HG02981 (cell line): ENCODE data around the gene COX4I1.
"Not testable (repeated sequence)": the region's sequence is repeated elsewhere in the genome, so short reads cannot be mapped to it uniquely, and the experiment has no call there.

ENCODE experiments used
- ATAC-seq: cut with Tn5 transposase; IDR thresholded peaks from one replicate; pipeline ENCODE4 v1.9.1; 2021; ENCODE audit warnings: mild to moderate bottlenecking, moderate library complexity; ENCODE audit not compliant: unreplicated experiment

The COX4I1 gene

GRCh38 chr16:85798283-85798776 is 1.2 kb upstream of the COX4I1 start:
- no peak for ATAC-seq

- ATAC-seq: peak; percentile 33
Measured at GRCh38 chr16:85798901-85799496, 496 bp upstream of the COX4I1 start.

- ATAC-seq: peak; percentile 20
Measured at GRCh38 chr16:85800321-85800669, 800 bp downstream of the COX4I1 start.

- no peak for ATAC-seq
Measured at GRCh38 chr16:85803570-85803969, 4.1 kb downstream of the COX4I1 start.

- ATAC-seq: no peak
Measured at GRCh38 chr16:85805442-85806045, 6.0 kb downstream of the COX4I1 start.

- ATAC-seq: no peak
Measured at GRCh38 chr16:85806539-85806938, 7.0 kb downstream of the COX4I1 start.

- not testable (repeated sequence) for ATAC-seq
Measured at GRCh38 chr16:85807340-85807739, 7.8 kb downstream of the COX4I1 start.

GRCh38 chr16:85808104-85808503 is 8.6 kb downstream of the COX4I1 start:
- not testable (repeated sequence) for ATAC-seq

- no peak for ATAC-seq
Measured at GRCh38 chr16:85808926-85809325, 9.4 kb downstream of the COX4I1 start.

- no peak for ATAC-seq
Measured at GRCh38 chr16:85809645-85810044, 10.2 kb downstream of the COX4I1 start.

GRCh38 chr16:85810097-85810741 is 10.7 kb downstream of the COX4I1 start:
- ATAC-seq: no peak

GRCh38 chr16:85810742-85811115 is 11.2 kb downstream of the COX4I1 start:
- no peak for ATAC-seq

GRCh38 chr16:85812031-85812807 is 12.7 kb downstream of the COX4I1 start:
- ATAC-seq: no peak

- ATAC-seq: no peak
Measured at GRCh38 chr16:85812811-85813700, 13.6 kb downstream of the COX4I1 start.

GRCh38 chr16:85816159-85816558 is 16.7 kb downstream of the COX4I1 start:
- no peak for ATAC-seq

- not testable (repeated sequence) for ATAC-seq
Measured at GRCh38 chr16:85817195-85817594, 17.7 kb downstream of the COX4I1 start.

GRCh38 chr16:85819245-85819644 is 19.8 kb downstream of the COX4I1 start:
- ATAC-seq: no peak

GRCh38 chr16:85819771-85820170 is 20.3 kb downstream of the COX4I1 start:
- ATAC-seq: no peak

- ATAC-seq: no peak
Measured at GRCh38 chr16:85820604-85821372, 21.3 kb downstream of the COX4I1 start.
